H1 (cell line): ENCODE results near the gene NIPAL3. TPM values are rescaled to one million over a fixed set of nuclear protein-coding genes. Genes with fewer than 3 reads are reported as not detected.

Source experiments
- JUN ChIP-seq: IDR thresholded peaks from 2 replicates; pipeline ENCODE4 v1.6.1; 2011; ENCODE audit warnings: low read depth, mild to moderate bottlenecking, improper control_type of control experiment, low read length
- KDM4A ChIP-seq: IDR thresholded peaks from one replicate; pipeline ENCODE4 v1.7.1; 2012; ENCODE audit warnings: low read depth, mild to moderate bottlenecking, moderate library complexity, low read length, inconsistent platforms; ENCODE audit not compliant: severe bottlenecking
- polyA plus RNA-seq, 7 experiments: library from polyadenylated mRNA; depleted of rRNA in 3 of 7; stranded (reverse) in 5 of 7; unstranded in 2 of 7; fragments of >200 nt in 5 of 7; fragments of 200-250 nt in 2 of 7; gene quantifications; 1 replicate in 5 of 7; 2 replicates in 1 of 7; 4 replicates in 1 of 7; pipeline versions ENCODE4 v1.2.1 to v1.2.3, GENCODE V29; 2011 to 2013; ENCODE audit warnings: missing spikeins in 2 of 7, mixed read lengths in 2 of 7
- total RNA-seq: library from RNA; stranded (reverse); fragmentation: NEBNext Ultra II Directional; extraction: Animal tissue kit (Norgen Biotek cat#: 25700); gene quantifications from 2 replicates; pipeline ENCODE4 v1.2.1, GENCODE V29; 2021
- TF ChIP-seq, protein P1 (sequence below), 3 experiments: IDR thresholded peaks; 1 replicate in 2 of 3; 2 replicates in 1 of 3; pipeline versions ENCODE4 v1.5.1 to v1.6.1; 2011; ENCODE audit warnings: low read length in 3 of 3, mild to moderate bottlenecking in 3 of 3, inconsistent platforms in 2 of 3, low read depth in 1 of 3, moderate library complexity in 1 of 3; ENCODE audit not compliant: insufficient read depth in 1 of 3; ENCODE audit errors: control extremely low read depth in 1 of 3

Gene NIPAL3
- total and polyA plus RNA-seq, 2 of the 8 experiments (the other 6 are each of a cell fraction or from before 2014, with no cell fraction given) = 8.8 to 11.0 TPM

DNA sequence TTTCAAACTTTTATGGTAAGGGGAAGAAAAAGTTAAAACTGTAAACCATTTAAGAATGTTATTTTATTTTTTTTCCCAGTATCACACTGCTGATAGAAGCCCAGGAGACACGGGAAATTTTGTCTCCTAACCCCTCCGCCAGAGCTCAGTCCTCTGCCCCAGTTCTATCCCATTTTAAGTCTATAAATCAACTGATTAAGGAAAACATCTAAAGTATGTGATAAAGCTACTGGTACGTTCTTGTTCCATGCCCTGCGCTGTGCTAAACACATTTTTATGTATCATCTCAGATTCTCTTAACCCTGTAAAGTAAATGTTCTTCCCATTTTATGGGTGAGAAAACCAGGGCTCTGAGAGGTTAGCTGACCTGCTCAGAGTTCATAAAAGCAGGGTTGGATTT is 34.7 kb downstream of the NIPAL3 start (continued):
- TF ChIP-seq, protein P1, sequence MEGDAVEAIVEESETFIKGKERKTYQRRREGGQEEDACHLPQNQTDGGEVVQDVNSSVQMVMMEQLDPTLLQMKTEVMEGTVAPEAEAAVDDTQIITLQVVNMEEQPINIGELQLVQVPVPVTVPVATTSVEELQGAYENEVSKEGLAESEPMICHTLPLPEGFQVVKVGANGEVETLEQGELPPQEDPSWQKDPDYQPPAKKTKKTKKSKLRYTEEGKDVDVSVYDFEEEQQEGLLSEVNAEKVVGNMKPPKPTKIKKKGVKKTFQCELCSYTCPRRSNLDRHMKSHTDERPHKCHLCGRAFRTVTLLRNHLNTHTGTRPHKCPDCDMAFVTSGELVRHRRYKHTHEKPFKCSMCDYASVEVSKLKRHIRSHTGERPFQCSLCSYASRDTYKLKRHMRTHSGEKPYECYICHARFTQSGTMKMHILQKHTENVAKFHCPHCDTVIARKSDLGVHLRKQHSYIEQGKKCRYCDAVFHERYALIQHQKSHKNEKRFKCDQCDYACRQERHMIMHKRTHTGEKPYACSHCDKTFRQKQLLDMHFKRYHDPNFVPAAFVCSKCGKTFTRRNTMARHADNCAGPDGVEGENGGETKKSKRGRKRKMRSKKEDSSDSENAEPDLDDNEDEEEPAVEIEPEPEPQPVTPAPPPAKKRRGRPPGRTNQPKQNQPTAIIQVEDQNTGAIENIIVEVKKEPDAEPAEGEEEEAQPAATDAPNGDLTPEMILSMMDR (IDR thresholded peaks at IDR 0.05; ENCODE audit: control extremely low read depth in 1 of 3, insufficient read depth in 1 of 3, low read depth in 1 of 3, low read length in 3 of 3) = no peak
- TF ChIP-seq JUN (no peak), KDM4A (no peak)
